ENCODE measurements around the gene MUC2. TPM values are rescaled to one million over a fixed set of nuclear protein-coding genes. Genes with fewer than 3 reads are reported as not detected.

Gene MUC2
- total and polyA plus RNA-seq, 3 experiments from 2014 or later, result not detected

DNA sequence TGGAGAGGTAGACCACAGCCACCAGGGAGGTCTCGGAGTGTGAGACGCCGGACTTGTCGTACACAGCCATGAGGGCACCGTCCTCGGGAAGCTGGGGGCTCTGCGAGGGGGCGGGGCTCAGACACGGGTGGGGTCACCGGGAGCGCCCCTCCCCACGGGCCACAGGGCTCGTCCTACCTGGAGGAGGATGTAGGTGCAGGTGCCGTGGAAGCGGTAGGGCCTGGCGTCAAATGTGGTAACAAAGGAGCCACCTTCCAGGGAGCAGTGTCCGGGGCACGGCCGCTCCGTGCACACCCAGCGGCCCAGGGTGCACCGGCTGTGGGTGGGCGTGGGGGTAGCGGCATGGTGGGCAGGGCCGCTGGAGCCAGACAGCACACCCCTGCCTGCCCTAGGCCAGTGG, 45.6 kb upstream of the MUC2 start:
- no peak overlapping the region for H3K4me3 Mint-ChIP-seq
- no peaks in the 10 kb centered on the region for H3K4me1 ChIP-seq (ENCODE audit: insufficient read depth, low read length)
- H3K36me3 ChIP-seq (ENCODE audit: insufficient read depth, low read length), result no peaks in the 10 kb centered on the region
- H3K9me3 ChIP-seq (ENCODE audit: low read length), result no peaks in the 10 kb centered on the region
- H3K27me3 Mint-ChIP-seq, result no peaks in the 10 kb centered on the region
- H3K4me1 Mint-ChIP-seq, result no peaks in the 10 kb centered on the region
- no peaks in the 10 kb centered on the region for H3K27me3 ChIP-seq (ENCODE audit: insufficient read depth, low read length, poor library complexity, severe bottlenecking)
- no peaks in the 10 kb centered on the region for H3K36me3 Mint-ChIP-seq
- H3K4me3 ChIP-seq (ENCODE audit: low read length), result no peak overlapping the region
- no peak for DNase-seq
- H3K27ac Mint-ChIP-seq, result no peak overlapping the region
- H3K9me3 Mint-ChIP-seq, result no peaks in the 10 kb centered on the region
- CTCF ChIA-PET, result no interaction called here
- POLR2A ChIA-PET, result no interaction called here
- H3K27ac ChIP-seq (ENCODE audit: low read depth, low read length), result no peak overlapping the region

DNA sequence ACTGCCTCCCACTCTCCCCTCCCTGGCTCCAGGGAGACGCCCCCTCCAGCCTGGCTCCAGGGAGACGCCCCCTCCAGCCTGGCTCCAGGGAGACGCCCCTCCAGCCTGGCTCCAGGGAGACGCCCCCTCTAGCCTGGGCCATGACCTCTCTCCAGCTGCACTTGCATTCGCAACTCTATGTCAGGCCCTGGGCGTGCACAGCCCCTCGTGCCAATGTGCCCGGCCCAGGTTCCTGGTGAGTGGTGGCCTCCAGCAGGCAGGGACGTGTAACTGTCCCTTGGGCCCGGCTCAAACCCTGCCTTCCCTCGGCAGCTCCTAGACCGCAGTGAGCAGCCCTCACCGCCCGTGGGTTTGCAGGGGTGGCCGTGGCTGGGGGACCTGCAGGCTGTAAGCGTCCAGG, 45.0 kb upstream of the MUC2 start:
- Mint-ChIP-seq H3K36me3 (no peaks in the 10 kb centered on the region), H3K9me3 (no peaks in the 10 kb centered on the region), H3K27me3 (no peaks in the 10 kb centered on the region), H3K4me3 (no peak overlapping the region), H3K27ac (no peak overlapping the region), H3K4me1 (no peaks in the 10 kb centered on the region)
- ChIA-PET POLR2A (no interaction called here), CTCF (no interaction called here)
- H3K36me3 ChIP-seq (ENCODE audit: insufficient read depth, low read length), result no peaks in the 10 kb centered on the region
- H3K4me1 ChIP-seq (ENCODE audit: insufficient read depth, low read length), result no peaks in the 10 kb centered on the region
- no peaks in the 10 kb centered on the region for H3K27me3 ChIP-seq (ENCODE audit: insufficient read depth, low read length, poor library complexity, severe bottlenecking)
- H3K27ac ChIP-seq (ENCODE audit: low read depth, low read length), result no peak overlapping the region
- H3K4me3 ChIP-seq (ENCODE audit: low read length), result no peak overlapping the region
- H3K9me3 ChIP-seq (ENCODE audit: low read length), result no peaks in the 10 kb centered on the region
- no peak for DNase-seq

DNA sequence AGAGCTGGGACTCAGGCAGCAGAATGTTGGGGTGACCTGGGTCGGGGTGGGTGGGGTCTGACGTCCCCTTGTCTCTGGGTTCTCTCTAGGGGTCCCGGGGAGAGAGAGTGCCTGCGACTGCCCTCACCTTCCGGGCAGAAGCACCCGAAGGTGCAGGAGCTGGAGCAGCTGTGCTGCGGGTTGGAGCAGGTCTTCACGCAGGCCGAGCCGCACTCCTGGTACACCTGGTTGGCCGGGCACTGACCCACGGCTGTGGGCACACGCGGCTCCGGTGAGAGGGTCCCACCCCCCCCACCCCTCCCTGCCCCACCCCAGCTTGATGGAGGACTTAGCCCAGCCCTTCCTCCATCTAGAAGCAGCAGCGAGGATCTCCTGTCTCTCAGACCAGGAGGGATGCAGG, 44.6 kb upstream of the MUC2 start:
- Histone ChIP-seq H3K27ac (ENCODE audit: low read depth, low read length) (no peak overlapping the region), H3K27me3 (ENCODE audit: insufficient read depth, low read length, poor library complexity, severe bottlenecking) (no peaks in the 10 kb centered on the region), H3K4me3 (ENCODE audit: low read length) (no peak overlapping the region), H3K9me3 (ENCODE audit: low read length) (no peaks in the 10 kb centered on the region), H3K36me3 (ENCODE audit: insufficient read depth, low read length) (no peaks in the 10 kb centered on the region), H3K4me1 (ENCODE audit: insufficient read depth, low read length) (no peaks in the 10 kb centered on the region)
- Mint-ChIP-seq H3K27ac (no peak overlapping the region), H3K27me3 (no peaks in the 10 kb centered on the region), H3K4me1 (no peaks in the 10 kb centered on the region), H3K9me3 (no peaks in the 10 kb centered on the region), H3K4me3 (no peak overlapping the region), H3K36me3 (no peaks in the 10 kb centered on the region)
- ChIA-PET CTCF (no interaction called here), POLR2A (no interaction called here)
- no peak for DNase-seq

DNA sequence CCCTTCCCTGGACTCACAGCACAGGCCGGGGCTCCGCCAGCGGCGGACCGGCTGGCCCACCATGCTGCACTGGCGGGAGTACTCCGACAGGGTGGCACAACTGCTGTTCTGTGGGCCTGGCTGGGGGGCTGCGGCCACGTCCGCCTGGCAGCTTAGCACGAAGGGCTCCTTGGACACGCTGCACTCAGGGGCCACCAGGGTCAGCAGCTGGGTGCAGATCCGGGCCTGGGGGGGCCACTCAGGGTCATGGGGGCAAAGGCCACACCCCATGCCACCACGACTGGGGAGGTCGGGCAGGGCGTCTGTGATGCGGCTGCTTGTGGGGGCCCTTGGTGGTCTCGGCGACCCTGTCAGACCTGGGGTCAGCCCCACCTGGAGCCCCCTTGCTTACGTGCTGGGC, 44.1 kb upstream of the MUC2 start:
- Histone ChIP-seq H3K4me1 (ENCODE audit: insufficient read depth, low read length) (no peaks in the 10 kb centered on the region), H3K27me3 (ENCODE audit: insufficient read depth, low read length, poor library complexity, severe bottlenecking) (no peaks in the 10 kb centered on the region), H3K36me3 (ENCODE audit: insufficient read depth, low read length) (no peaks in the 10 kb centered on the region), H3K4me3 (ENCODE audit: low read length) (no peak overlapping the region), H3K9me3 (ENCODE audit: low read length) (no peaks in the 10 kb centered on the region), H3K27ac (ENCODE audit: low read depth, low read length) (no peak overlapping the region)
- Mint-ChIP-seq H3K27ac (no peak overlapping the region), H3K9me3 (no peaks in the 10 kb centered on the region), H3K36me3 (no peaks in the 10 kb centered on the region), H3K4me1 (no peaks in the 10 kb centered on the region), H3K27me3 (no peaks in the 10 kb centered on the region), H3K4me3 (no peak overlapping the region)
- CTCF ChIA-PET, result no interaction called here
- no peak for DNase-seq
- POLR2A ChIA-PET, result no interaction called here

DNA sequence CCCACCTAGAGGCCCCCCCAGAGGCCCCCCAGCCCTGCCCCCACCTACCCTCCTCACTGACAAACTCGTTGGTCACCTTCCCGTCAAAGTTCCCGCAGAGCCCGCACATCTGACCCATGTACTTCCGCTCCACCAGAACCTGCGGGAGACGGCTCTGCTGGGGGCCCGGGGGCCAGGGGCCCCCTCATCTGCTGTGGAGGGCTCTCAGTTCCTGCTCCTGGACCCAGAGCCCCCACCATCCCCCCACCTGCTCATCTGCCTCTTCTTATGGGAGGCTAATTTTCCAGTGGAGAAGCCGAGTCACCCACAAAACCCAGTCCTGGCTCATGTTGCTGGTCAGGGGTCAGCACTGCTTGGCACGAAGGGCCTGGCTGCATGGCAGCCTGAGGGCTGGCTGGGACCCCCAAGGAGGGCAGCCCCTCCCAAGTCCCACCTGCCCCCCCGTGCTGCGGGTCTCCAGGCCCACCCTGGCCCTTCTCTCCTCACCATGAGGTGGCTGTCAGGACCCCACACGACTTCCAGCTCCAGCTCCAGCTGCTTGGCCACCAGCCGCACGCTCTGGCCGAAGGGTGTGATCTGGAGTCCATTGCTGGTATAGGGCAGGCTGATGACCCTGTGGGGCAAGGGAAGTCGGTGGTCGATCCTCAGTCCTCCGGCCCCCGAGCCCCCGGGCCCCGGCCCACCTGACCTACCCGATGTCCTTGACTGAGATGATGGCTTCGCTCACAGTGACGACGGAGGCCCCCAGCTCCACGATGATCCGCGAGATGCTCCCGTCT, 43.4 kb upstream of the MUC2 start:
- Mint-ChIP-seq H3K27ac (no peak overlapping the region), H3K27me3 (no peaks in the 10 kb centered on the region), H3K9me3 (no peaks in the 10 kb centered on the region), H3K4me3 (no peak overlapping the region), H3K4me1 (no peaks in the 10 kb centered on the region), H3K36me3 (no peaks in the 10 kb centered on the region)
- Histone ChIP-seq H3K4me1 (ENCODE audit: insufficient read depth, low read length) (no peaks in the 10 kb centered on the region), H3K9me3 (ENCODE audit: low read length) (no peaks in the 10 kb centered on the region), H3K4me3 (ENCODE audit: low read length) (no peak overlapping the region), H3K36me3 (ENCODE audit: insufficient read depth, low read length) (no peaks in the 10 kb centered on the region), H3K27ac (ENCODE audit: low read depth, low read length) (no peak overlapping the region), H3K27me3 (ENCODE audit: insufficient read depth, low read length, poor library complexity, severe bottlenecking) (no peaks in the 10 kb centered on the region)
- CTCF ChIA-PET, result interaction anchor here (0.5 kb wide), 1 partner anchor 49 kb away, joined by 4 read pairs; no protein-coding TSS in a partner anchor
- POLR2A ChIA-PET, result no interaction called here
- DNase-seq, result no peak

DNA sequence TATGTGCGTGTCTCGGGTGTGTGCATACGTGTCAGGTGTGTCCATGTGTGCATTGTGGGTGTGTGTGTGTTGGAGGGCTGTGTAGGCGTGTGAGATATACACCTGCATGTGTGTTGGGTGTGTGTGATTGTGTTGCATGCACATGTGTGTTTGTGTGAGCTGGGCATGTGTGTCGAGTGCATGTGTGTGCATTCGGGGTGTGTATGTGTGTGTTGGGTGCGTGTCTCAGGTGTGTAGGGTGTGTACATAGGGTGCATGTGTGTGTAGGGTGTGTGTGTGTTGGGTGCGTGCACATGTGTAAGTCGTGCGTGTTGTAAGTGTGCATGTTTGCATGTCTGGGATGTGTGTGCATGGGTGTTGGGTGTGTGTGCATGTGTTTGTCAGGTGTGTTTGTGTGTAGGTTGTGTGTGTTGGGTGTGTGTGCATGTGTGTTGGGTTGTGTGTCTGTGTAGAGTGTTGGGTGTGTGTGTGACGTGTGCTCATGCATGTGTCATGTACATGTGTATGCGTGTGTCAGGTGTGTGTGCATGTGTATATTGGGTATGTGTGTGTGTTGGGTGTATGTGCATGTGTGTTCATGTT, 42.3 kb upstream of the MUC2 start:
- Mint-ChIP-seq H3K27me3 (no peaks in the 10 kb centered on the region), H3K36me3 (no peaks in the 10 kb centered on the region)

DNA sequence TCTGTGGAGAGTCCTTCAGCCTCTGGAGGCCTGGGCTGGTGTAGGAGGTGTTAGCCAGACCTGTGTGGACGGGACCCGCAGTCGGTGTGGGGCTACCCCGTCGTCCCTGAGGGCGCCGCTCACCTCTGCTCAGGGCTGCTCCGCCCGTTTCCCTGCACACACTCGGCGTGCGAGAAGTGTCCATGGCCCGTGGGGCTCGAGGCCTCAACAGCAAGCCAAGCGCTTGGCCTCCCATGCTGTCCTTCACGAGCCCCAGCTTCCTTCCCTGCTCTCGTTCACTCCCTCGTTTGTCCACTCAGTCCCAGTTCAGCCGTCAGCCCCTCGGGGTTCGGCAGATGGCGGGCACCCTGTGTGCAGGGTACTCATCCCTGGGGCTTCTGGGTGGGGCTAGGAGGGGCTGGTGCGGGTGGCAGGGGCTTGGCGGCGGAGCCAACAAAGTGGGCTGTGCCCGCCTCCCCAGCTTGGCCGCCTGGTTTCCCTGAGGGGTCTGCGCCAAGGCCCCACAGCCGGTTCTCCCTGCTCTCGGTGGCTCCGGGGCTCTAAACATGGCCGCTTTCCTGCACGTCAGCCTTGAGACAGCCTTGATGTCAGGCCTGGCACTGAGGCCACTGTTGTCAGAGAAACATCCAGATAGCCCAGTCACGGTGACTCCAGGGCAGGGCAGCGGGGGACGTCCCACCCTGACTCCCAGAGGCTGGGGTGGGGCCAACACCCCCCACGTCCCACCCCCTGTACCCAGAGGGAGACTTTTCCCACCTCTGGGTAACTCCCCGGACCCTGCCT, 41.5 kb upstream of the MUC2 start:
- Histone ChIP-seq H3K27ac (ENCODE audit: low read depth, low read length) (no peak overlapping the region), H3K4me1 (ENCODE audit: insufficient read depth, low read length) (no peaks in the 10 kb centered on the region), H3K27me3 (ENCODE audit: insufficient read depth, low read length, poor library complexity, severe bottlenecking) (no peaks in the 10 kb centered on the region), H3K36me3 (ENCODE audit: insufficient read depth, low read length) (no peaks in the 10 kb centered on the region), H3K4me3 (ENCODE audit: low read length) (no peak overlapping the region), H3K9me3 (ENCODE audit: low read length) (no peaks in the 10 kb centered on the region)
- ChIA-PET CTCF (no interaction called here), POLR2A (no interaction called here)
- H3K27ac Mint-ChIP-seq, result no peak overlapping the region
- DNase-seq, result no peak
- no peaks in the 10 kb centered on the region for H3K36me3 Mint-ChIP-seq
- no peaks in the 10 kb centered on the region for H3K9me3 Mint-ChIP-seq
- no peak overlapping the region for H3K4me3 Mint-ChIP-seq
- H3K4me1 Mint-ChIP-seq, result no peaks in the 10 kb centered on the region
- H3K27me3 Mint-ChIP-seq, result no peaks in the 10 kb centered on the region

More for the DNA sequence above, 42.3 kb upstream of the MUC2 start:
- Histone ChIP-seq H3K36me3 (ENCODE audit: insufficient read depth, low read length) (no peaks in the 10 kb centered on the region), H3K27me3 (ENCODE audit: insufficient read depth, low read length, poor library complexity, severe bottlenecking) (no peaks in the 10 kb centered on the region), H3K9me3 (ENCODE audit: low read length) (no peaks in the 10 kb centered on the region), H3K4me3 (ENCODE audit: low read length) (no peak overlapping the region), H3K27ac (ENCODE audit: low read depth, low read length) (no peak overlapping the region), H3K4me1 (ENCODE audit: insufficient read depth, low read length) (no peaks in the 10 kb centered on the region)
- ChIA-PET POLR2A (no interaction called here), CTCF (interaction anchor here (0.5 kb wide), 1 partner anchor 50 kb away, joined by 4 read pairs; no protein-coding TSS in a partner anchor)
- Mint-ChIP-seq H3K4me1 (no peaks in the 10 kb centered on the region), H3K4me3 (no peak overlapping the region), H3K27ac (peak overlapping the region in 3 of 8 donors; percentile 11 to 71 (median 27)), H3K9me3 (no peaks in the 10 kb centered on the region)
- DNase-seq, result no peak

DNA sequence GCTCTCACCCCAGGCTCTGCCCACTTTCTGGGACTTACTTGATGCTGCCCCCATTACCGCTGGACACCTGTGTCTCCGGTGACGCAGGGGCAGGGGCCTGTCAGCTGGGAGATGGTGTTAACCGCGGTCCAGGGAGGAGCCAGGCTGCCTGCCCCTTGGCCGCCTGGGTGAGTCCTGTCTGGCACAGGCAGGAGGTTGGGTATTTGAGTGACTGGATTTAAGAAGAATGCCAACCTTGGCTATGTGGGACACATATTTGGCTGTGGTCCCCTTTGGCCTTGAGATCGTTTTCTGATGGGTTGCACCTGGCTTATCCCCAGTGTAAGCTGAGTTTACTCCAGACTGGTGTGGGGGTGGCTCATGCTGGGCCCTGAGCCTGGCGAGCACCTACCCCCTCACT, 40.7 kb upstream of the MUC2 start:
- Mint-ChIP-seq H3K36me3 (no peaks in the 10 kb centered on the region), H3K27me3 (no peaks in the 10 kb centered on the region), H3K27ac (no peak overlapping the region), H3K4me1 (no peaks in the 10 kb centered on the region), H3K9me3 (no peaks in the 10 kb centered on the region), H3K4me3 (no peak overlapping the region)
- POLR2A ChIA-PET, result no interaction called here
- Histone ChIP-seq H3K4me3 (ENCODE audit: low read length) (no peak overlapping the region), H3K27me3 (ENCODE audit: insufficient read depth, low read length, poor library complexity, severe bottlenecking) (no peaks in the 10 kb centered on the region), H3K27ac (ENCODE audit: low read depth, low read length) (no peak overlapping the region), H3K4me1 (ENCODE audit: insufficient read depth, low read length) (no peaks in the 10 kb centered on the region), H3K9me3 (ENCODE audit: low read length) (no peaks in the 10 kb centered on the region), H3K36me3 (ENCODE audit: insufficient read depth, low read length) (no peaks in the 10 kb centered on the region)
- CTCF ChIA-PET, result no interaction called here
- no peak for DNase-seq

Data from CD8-positive, alpha-beta memory T cell (primary cell).